ENCODE results near the gene BRWD1.

BRWD1 gene

DNA sequence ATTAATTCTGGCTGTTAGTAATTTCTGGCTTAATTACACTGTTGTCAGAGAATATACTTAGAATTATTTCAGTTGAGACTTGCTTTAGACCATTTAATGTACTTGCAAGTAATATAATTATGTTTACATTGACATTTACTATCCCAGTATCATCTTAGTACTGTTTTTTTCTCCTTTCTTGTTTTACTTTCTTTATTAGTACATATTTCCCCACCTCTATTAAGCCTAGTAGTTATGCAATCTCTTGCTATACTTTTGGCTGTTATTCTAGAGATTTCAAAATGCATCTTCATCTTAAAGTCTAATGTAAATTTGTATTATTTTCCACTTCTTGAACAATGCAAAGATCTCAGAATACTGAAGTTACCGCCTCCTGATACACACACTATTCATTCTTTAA is 24.4 kb downstream of the BRWD1 start:
- no peak overlapping the region for H3K4me3 ChIP-seq
- DNase-seq (ENCODE audit: low spot score), result no peak
- TF ChIP-seq, protein P1, sequence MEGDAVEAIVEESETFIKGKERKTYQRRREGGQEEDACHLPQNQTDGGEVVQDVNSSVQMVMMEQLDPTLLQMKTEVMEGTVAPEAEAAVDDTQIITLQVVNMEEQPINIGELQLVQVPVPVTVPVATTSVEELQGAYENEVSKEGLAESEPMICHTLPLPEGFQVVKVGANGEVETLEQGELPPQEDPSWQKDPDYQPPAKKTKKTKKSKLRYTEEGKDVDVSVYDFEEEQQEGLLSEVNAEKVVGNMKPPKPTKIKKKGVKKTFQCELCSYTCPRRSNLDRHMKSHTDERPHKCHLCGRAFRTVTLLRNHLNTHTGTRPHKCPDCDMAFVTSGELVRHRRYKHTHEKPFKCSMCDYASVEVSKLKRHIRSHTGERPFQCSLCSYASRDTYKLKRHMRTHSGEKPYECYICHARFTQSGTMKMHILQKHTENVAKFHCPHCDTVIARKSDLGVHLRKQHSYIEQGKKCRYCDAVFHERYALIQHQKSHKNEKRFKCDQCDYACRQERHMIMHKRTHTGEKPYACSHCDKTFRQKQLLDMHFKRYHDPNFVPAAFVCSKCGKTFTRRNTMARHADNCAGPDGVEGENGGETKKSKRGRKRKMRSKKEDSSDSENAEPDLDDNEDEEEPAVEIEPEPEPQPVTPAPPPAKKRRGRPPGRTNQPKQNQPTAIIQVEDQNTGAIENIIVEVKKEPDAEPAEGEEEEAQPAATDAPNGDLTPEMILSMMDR (IDR thresholded peaks at IDR 0.05), result no peak
- H3K27ac ChIP-seq, result no peak overlapping the region

DNA sequence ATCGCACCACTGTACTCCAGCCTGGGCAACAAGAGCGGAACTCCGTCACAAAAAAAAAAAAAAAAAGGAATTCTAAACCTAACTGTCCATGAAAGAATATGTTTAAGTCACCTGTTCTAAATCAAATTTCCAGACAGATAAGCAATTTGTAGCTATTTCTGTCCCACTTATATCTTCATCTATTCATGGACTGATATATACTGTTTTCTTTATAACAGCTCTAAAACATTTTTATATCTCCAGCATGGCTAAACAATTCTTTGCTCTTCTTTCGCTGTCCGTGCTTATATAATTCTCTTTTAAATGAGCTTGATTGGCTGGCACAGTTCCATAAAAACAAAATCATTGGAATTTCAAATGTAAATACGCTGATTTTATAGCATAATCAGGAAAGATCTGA is 30.5 kb downstream of the BRWD1 start:
- no peak overlapping the region for H3K27ac ChIP-seq
- TF ChIP-seq, protein P1 (IDR thresholded peaks at IDR 0.05), result no peak
- no peak for DNase-seq (ENCODE audit: low spot score)
- no peak overlapping the region for H3K4me3 ChIP-seq

DNA sequence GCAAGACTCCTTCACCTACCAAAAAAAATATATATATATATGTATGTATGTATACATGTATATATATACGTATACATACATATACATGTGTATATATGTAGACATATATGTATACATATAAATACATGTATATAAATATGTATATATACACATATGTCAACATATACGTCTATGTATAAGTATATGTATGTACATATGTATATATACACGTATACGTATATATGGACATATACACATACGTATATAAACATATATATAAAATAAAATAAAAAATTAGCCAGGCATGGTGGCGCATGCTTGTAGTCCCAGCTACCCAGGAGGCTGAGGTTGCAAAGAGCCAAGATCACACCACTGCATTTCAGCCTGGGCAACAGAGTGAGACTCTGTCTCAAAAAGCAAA is 31.6 kb downstream of the BRWD1 start:
- no peak for DNase-seq (ENCODE audit: low spot score)
- TF ChIP-seq, protein P1 (IDR thresholded peaks at IDR 0.05), result no peak
- Histone ChIP-seq H3K4me3 (no peak overlapping the region), H3K27ac (no peak overlapping the region)

DNA sequence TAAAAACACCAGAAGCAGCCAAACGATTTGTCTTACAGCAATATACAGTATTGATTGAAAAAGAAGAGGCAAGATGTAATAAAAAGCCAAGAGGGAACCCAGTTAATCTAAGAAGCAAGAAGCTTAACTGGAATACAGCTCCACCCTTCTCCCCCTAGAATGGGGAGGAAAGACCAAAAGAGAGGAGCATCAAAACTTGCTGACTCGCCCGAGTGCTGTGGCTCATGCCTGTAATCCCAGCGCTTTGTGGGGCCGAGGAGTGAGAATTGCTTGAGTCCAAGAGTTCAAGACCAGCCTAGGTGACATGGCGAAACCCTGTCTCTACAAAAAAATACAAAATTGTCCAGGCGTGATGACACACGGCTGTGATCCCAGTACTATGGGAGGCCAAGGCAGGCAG is 32.2 kb downstream of the BRWD1 start:
- DNase-seq (ENCODE audit: low spot score), result no peak
- no peak overlapping the region for H3K27ac ChIP-seq
- TF ChIP-seq, protein P1 (IDR thresholded peaks at IDR 0.05), result no peak
- H3K4me3 ChIP-seq, result no peak overlapping the region

DNA sequence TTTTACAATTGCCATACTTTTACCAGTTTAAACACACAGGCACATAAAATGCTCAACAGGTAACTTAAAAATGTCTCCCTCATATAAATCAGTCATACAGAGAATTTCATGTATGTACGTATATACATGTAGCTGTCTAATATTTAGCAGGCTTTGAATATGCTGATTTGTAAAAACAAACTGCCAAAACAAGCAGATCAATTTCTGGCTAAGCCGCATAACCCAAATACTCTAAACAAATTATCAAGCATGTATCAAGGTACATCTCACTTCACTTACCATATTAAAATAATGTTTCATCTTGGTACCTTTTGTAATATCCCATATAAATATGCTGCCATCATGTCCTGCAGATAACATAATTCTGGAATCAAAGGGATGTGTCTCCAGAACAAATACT is 43.8 kb downstream of the BRWD1 start:
- no peak for DNase-seq (ENCODE audit: low spot score)
- TF ChIP-seq, protein P1 (IDR thresholded peaks at IDR 0.05), result no peak
- no peak overlapping the region for H3K4me3 ChIP-seq
- H3K27ac ChIP-seq, result no peak overlapping the region

DNA sequence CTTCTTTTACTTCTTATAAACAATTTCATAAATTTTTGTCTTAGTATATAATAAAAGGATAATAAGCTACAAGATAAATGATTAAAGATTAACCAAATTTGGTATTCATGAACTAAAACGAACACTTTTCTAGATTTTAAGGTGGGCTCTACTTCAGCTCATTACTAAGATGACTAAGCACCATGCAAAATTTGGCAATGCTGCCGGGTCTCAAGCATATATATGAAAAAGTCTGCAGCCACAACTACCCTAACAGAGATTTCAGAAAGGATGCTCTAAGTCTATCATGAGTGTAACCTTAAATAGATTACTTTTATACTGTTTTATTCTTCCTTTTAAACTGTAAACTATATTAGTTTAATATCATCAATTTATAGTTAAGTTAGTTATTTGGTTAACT is 47.8 kb downstream of the BRWD1 start:
- DNase-seq (ENCODE audit: low spot score), result no peak
- TF ChIP-seq, protein P1 (IDR thresholded peaks at IDR 0.05), result no peak
- Histone ChIP-seq H3K4me3 (no peak overlapping the region), H3K27ac (no peak overlapping the region)

DNA sequence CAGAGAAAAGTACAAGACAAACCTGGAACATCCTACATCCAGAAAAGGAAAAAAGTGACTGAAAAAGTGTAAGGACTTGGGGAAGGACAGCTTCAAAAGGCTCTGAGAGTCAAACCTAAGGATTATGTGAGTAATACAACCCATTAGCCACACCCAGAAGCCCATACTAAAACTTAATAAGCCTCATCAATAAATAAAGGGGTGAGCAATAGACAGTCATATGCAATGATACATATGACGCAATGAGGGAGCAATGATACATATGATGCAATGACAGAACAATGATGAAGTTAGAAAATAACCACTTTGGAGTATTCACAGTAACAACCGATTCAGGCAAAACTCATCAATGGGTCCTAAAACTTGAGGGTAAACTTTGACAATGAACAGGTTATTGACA is 50.1 kb downstream of the BRWD1 start:
- H3K27ac ChIP-seq, result no peak overlapping the region
- no peak for DNase-seq (ENCODE audit: low spot score)
- H3K4me3 ChIP-seq, result no peak overlapping the region
- TF ChIP-seq, protein P1 (IDR thresholded peaks at IDR 0.05), result no peak
